ENCODE results near the gene IL2RA. TPM values are rescaled to one million over a fixed set of nuclear protein-coding genes. Genes with fewer than 3 reads are reported as not detected.

The IL2RA gene
- total and polyA plus RNA-seq, 2 donors (not counting 1 experiment from before 2014, with no cell fraction given), result 7.2 to 56.7 TPM

DNA sequence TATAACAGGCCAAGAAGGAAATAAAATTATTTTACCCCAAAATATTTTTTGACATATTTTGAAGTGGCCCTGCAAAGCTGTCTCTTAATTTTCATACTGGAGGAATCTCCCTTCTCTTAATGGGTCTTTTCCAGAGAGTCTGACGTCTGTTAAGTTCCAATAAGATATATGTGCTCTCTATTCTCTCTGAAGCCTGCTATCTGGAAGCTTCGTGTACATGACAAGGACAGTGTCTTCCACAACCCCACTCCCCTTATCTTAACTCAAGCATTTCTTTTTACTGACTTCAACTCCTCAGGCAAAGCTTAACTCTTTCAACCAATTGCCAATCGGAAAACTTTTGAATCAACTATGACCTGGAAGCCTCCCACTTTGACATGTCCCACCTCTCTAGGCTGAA is 55.6 kb downstream of the IL2RA start:
- no peaks in the 10 kb centered on the region for H3K27me3 Mint-ChIP-seq
- Histone ChIP-seq H2AFZ (ENCODE audit: insufficient read depth, low read depth, low read length, poor library complexity, severe bottlenecking) (no peak overlapping the region), H3K27ac (ENCODE audit: low read length in 2 of 2) (no peak overlapping the region), H3K36me3 (replicated peaks in 1 of 2; ENCODE audit: control extremely low read depth in 1 of 2, control insufficient read depth in 1 of 2, extremely low read depth in 1 of 2, insufficient read depth in 2 of 2, low read length in 1 of 2) (no peaks in the 10 kb centered on the region), H3K9me3 (ENCODE audit: control extremely low read depth in 1 of 3, control insufficient read depth in 2 of 3, insufficient read depth in 1 of 3, low read length in 2 of 3) (peaks cover 0 to 11% (median 4%) of the 10 kb centered on the region in 3 donors), H4K20me1 (ENCODE audit: control insufficient read depth, insufficient read depth, low read length, poor library complexity, severe bottlenecking) (no peaks in the 10 kb centered on the region), H3K9ac (ENCODE audit: low read length) (no peak overlapping the region), H3K4me3 (ENCODE audit: control extremely low read depth in 1 of 5, extremely low read depth in 1 of 5, insufficient read depth in 1 of 5, low read depth in 2 of 5, low read length in 4 of 5) (no peak overlapping the region), H3K79me2 (ENCODE audit: control insufficient read depth, insufficient read depth, low read length) (no peaks in the 10 kb centered on the region), H3K4me1 (ENCODE audit: control insufficient read depth in 2 of 2, insufficient read depth in 2 of 2, low read length in 2 of 2) (no peaks in the 10 kb centered on the region), H3K27me3 (replicated peaks in 1 of 4; ENCODE audit: control extremely low read depth in 1 of 4, control insufficient read depth in 3 of 4, insufficient read depth in 4 of 4, low read length in 3 of 4) (no peaks in the 10 kb centered on the region), H3K4me2 (replicated peaks; ENCODE audit: low read depth, low read length, poor library complexity, severe bottlenecking) (no peak overlapping the region)
- H3K4me1 Mint-ChIP-seq, result no peaks in the 10 kb centered on the region
- TF ChIP-seq CTCF (IDR thresholded peaks at IDR 0.05) (no peak), EZH2 (IDR thresholded peaks at IDR 0.05; ENCODE audit: borderline replicate concordance, insufficient read depth, low read depth, low read length, poor library complexity, severe bottlenecking) (no peak)
- DNase-seq, result no peak
- POLR2A ChIA-PET, result no interaction called here
- 100% methylated on average over 2 of the region's 3 CpGs for WGBS (ENCODE audit: insufficient coverage)
- H3K9me3 Mint-ChIP-seq (ENCODE audit: insufficient read depth), result no peaks in the 10 kb centered on the region
- intact Hi-C loops (cut with micrococcal nuclease), result no loop called here
- CTCF ChIA-PET, result interaction anchor here (1.0 to 1.9 kb wide), 3 partner anchors 80 to 395 kb away, joined by 3 to 5 read pairs (median 4); no protein-coding TSS in a partner anchor
- H3K4me3 Mint-ChIP-seq, result no peak overlapping the region
- no peak overlapping the region for H3K27ac Mint-ChIP-seq
- ATAC-seq (ENCODE audit: low read depth), result no peak

GRCh38 chr10:6005856-6006395 is 56.2 kb downstream of the IL2RA start:
- ATAC-seq (ENCODE audit: low read depth), result no peak

More at GRCh38 chr10:6005856-6006395, 56.2 kb downstream of the IL2RA start:
- Histone ChIP-seq H3K79me2 (ENCODE audit: control insufficient read depth, insufficient read depth, low read length) (no peaks in the 10 kb centered on the region), H3K4me2 (replicated peaks; ENCODE audit: low read depth, low read length, poor library complexity, severe bottlenecking) (no peak overlapping the region), H3K4me1 (ENCODE audit: control insufficient read depth in 2 of 2, insufficient read depth in 2 of 2, low read length in 2 of 2) (no peaks in the 10 kb centered on the region), H3K36me3 (replicated peaks in 1 of 2; ENCODE audit: control extremely low read depth in 1 of 2, control insufficient read depth in 1 of 2, extremely low read depth in 1 of 2, insufficient read depth in 2 of 2, low read length in 1 of 2) (no peaks in the 10 kb centered on the region), H3K4me3 (ENCODE audit: control extremely low read depth in 1 of 5, extremely low read depth in 1 of 5, insufficient read depth in 1 of 5, low read depth in 2 of 5, low read length in 4 of 5) (no peak overlapping the region), H3K9me3 (ENCODE audit: control extremely low read depth in 1 of 3, control insufficient read depth in 2 of 3, insufficient read depth in 1 of 3, low read length in 2 of 3) (peaks cover 0 to 11% (median 4%) of the 10 kb centered on the region in 3 donors), H2AFZ (ENCODE audit: insufficient read depth, low read depth, low read length, poor library complexity, severe bottlenecking) (no peak overlapping the region), H4K20me1 (ENCODE audit: control insufficient read depth, insufficient read depth, low read length, poor library complexity, severe bottlenecking) (no peaks in the 10 kb centered on the region), H3K9ac (ENCODE audit: low read length) (no peak overlapping the region), H3K27me3 (replicated peaks in 1 of 4; ENCODE audit: control extremely low read depth in 1 of 4, control insufficient read depth in 3 of 4, insufficient read depth in 4 of 4, low read length in 3 of 4) (no peaks in the 10 kb centered on the region), H3K27ac (ENCODE audit: low read length in 2 of 2) (no peak overlapping the region)
- DNase-seq, result no peak
- intact Hi-C loops (cut with micrococcal nuclease), result no loop called here
- Mint-ChIP-seq H3K4me1 (no peaks in the 10 kb centered on the region), H3K27ac (no peak overlapping the region), H3K4me3 (no peak overlapping the region), H3K9me3 (ENCODE audit: insufficient read depth) (no peaks in the 10 kb centered on the region), H3K27me3 (no peaks in the 10 kb centered on the region)
- ChIA-PET POLR2A (no interaction called here), CTCF (interaction anchor here (1.1 to 1.9 kb wide), 2 partner anchors 80 to 82 kb away, joined by 4 to 5 read pairs; no protein-coding TSS in a partner anchor)
- no peak for TF ChIP-seq CTCF (IDR thresholded peaks at IDR 0.05)
- TF ChIP-seq EZH2 (IDR thresholded peaks at IDR 0.05; ENCODE audit: borderline replicate concordance, insufficient read depth, low read depth, low read length, poor library complexity, severe bottlenecking), result no peak
- WGBS (ENCODE audit: insufficient coverage), result 94% methylated on average over 4 of the region's 8 CpGs
